K562 (cell line): ENCODE results near the gene PRKACB.
A peak's percentile ranks its signal among the peaks of the same experiment; 100 is the strongest.

Experiments
- NFIC ChIP-seq: fragments of 450-650 bp; IDR thresholded peaks from 2 replicates; pipeline ENCODE4 v1.6.1; 2017; ENCODE audit warnings: mild to moderate bottlenecking, inconsistent platforms
- POLR2AphosphoS5 ChIP-seq: IDR thresholded peaks from 2 replicates; pipeline ENCODE4 v1.6.1; 2011; ENCODE audit warnings: mild to moderate bottlenecking, low read depth, low read length, moderate library complexity; ENCODE audit not compliant: control insufficient read depth, insufficient read depth
- RCOR1 ChIP-seq, 2 experiments: IDR thresholded peaks; 2 replicates each; pipeline ENCODE4 v1.6.1; 2012; ENCODE audit warnings: low read depth in 2 of 2, low read length in 2 of 2, borderline replicate concordance in 1 of 2, improper control_type of control experiment in 1 of 2
- SMARCC2 ChIP-seq: fragments of 450-650 bp; IDR thresholded peaks from 2 replicates; pipeline ENCODE4 v1.6.1; 2017; ENCODE audit warnings: antibody characterized with exemption, moderate library complexity, mild to moderate bottlenecking, low read depth
- ZNF274 ChIP-seq: IDR thresholded peaks from 2 replicates; pipeline ENCODE4 v1.6.1; 2011; ENCODE audit warnings: low read depth, mild to moderate bottlenecking, low read length, moderate library complexity, borderline replicate concordance
- ZNF583 ChIP-seq: fragments of 250-450 bp; sonication (Bioruptor Pico); IDR thresholded peaks from 2 replicates; pipeline ENCODE4 v1.4.0; 2020

DNA sequence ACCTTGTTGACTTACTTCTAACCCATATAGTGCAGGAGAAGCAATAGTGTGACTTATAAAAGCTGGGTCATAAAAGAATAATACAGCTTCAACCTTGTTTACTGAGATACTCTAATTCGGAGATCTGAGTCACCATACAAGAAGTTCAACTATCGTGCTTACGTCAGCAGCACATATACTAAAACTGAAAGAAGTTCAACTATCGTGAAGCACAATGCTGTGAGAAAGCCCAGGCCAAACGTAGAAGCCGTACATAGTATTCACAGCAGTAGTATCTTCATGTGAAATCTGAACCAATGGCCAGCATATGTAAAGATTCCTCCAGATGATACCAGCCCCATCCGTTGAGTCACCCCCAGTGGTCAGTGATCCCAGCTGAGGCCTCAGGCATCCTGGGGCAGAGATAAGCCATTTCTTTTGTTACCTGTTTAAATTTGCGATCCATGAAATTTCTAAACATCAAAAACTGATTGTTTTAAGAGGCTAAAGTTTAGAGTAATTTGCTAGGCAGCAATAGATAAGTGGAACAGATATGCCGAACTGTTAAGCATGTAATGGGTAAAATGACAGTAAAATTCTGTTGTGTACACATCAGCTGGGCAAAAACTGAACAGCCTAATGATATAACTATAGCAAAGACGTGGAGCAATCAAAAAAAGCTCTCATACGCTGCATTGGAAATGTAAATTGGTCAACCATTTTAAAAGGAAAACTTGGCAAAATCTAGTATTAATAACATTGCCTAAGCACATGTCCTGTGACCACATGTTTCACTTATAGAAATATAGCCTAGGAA lies 103.6 kb downstream of the PRKACB start:
- TF ChIP-seq NFIC (no peak), SMARCC2 (no peak), ZNF274 (no peak), ZNF583 (CRISPR knock-in tag) (no peak), POLR2AphosphoS5 (no peak), RCOR1 (IDR thresholded peaks at IDR 0.05; ENCODE audit: borderline replicate concordance in 1 of 2, low read depth in 2 of 2, low read length in 2 of 2) (peak in 1 of 2 experiments; percentile 24; a peak in 1 of 4 replicates)
